Sigmoid colon (tissue), 4 donors: ENCODE results near the gene ID1.

Experiments
- CTCF ChIP-seq, 4 experiments: fragments of 450-650 bp in 3 of 4; fragments of 200-600 bp in 1 of 4; IDR thresholded peaks; one replicate each; pipeline ENCODE4 v1.5.1; 2016 to 2019; ENCODE audit warnings: antibody characterized with exemption in 4 of 4, mild to moderate bottlenecking in 3 of 4, moderate library complexity in 2 of 4
- EP300 ChIP-seq, 4 donors: sonication (generic); formaldehyde crosslinking; IDR thresholded peaks; one replicate each; pipeline ENCODE4 v1.6.1; 2017; ENCODE audit warnings: antibody characterized with exemption in 4 of 4
- POLR2A ChIP-seq, 2 donors: fragments of 450-650 bp; IDR thresholded peaks; one replicate each; pipeline ENCODE4 v1.6.1; 2016; ENCODE audit warnings: antibody characterized with exemption in 2 of 2, mild to moderate bottlenecking in 2 of 2, moderate library complexity in 2 of 2
- POLR2AphosphoS5 ChIP-seq, 4 donors: sonication (generic); formaldehyde crosslinking; IDR thresholded peaks; one replicate each; pipeline ENCODE4 v1.6.1; 2017; ENCODE audit warnings: antibody characterized with exemption in 4 of 4

GRCh38 chr20:31573555-31574321 lies 31.4 kb upstream of the ID1 start:
- no peak for TF ChIP-seq CTCF (IDR thresholded peaks at IDR 0.05)
- TF ChIP-seq POLR2A (IDR thresholded peaks at IDR 0.05), result no peak
- no peak for TF ChIP-seq EP300 (IDR thresholded peaks at IDR 0.05)
- TF ChIP-seq POLR2AphosphoS5 (IDR thresholded peaks at IDR 0.05), result no peak
